ENCODE data around the gene MTAP. TPM values are rescaled to one million over a fixed set of nuclear protein-coding genes. Genes with fewer than 3 reads are reported as not detected.
A peak's percentile ranks its signal among the peaks of the same experiment; 100 is the strongest.

Gene MTAP
- total RNA-seq, 4 donors from 2014 or later = 3.6 to 65.8 (median 39.4) TPM

DNA sequence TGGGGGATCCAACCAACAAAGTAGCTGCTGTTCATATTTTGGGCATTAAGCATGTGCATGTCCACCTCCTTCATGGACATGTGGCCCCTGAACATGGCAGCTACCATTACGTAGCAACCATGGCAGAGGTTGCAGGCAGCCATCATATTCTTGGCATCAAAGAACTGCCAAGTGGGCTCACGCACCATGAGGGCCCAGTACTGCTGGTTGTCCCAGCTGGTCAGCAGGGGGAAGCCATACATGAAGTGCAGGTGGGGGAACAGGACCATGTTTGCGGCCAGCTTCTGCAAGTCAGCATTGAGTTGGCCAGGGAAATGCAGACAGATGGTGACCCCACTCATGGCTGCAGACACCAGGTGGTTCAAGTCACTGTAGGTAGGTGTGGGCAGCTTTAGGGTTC lies 9.5 kb downstream of the MTAP start:
- H3K4me1 ChIP-seq = no peaks in the 10 kb centered on the region
- no peaks in the 10 kb centered on the region for H3K36me3 ChIP-seq
- no peak overlapping the region for H3K4me3 ChIP-seq
- DNase-seq = no peak
- no peak for TF ChIP-seq POLR2A (IDR thresholded peaks at IDR 0.05)
- TF ChIP-seq, protein P1, sequence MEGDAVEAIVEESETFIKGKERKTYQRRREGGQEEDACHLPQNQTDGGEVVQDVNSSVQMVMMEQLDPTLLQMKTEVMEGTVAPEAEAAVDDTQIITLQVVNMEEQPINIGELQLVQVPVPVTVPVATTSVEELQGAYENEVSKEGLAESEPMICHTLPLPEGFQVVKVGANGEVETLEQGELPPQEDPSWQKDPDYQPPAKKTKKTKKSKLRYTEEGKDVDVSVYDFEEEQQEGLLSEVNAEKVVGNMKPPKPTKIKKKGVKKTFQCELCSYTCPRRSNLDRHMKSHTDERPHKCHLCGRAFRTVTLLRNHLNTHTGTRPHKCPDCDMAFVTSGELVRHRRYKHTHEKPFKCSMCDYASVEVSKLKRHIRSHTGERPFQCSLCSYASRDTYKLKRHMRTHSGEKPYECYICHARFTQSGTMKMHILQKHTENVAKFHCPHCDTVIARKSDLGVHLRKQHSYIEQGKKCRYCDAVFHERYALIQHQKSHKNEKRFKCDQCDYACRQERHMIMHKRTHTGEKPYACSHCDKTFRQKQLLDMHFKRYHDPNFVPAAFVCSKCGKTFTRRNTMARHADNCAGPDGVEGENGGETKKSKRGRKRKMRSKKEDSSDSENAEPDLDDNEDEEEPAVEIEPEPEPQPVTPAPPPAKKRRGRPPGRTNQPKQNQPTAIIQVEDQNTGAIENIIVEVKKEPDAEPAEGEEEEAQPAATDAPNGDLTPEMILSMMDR (IDR thresholded peaks at IDR 0.05) = no peak
- H3K9me3 ChIP-seq = no peaks in the 10 kb centered on the region
- H3K27me3 ChIP-seq = no peaks in the 10 kb centered on the region
- H3K27ac ChIP-seq = peak overlapping the region in 1 of 2 donors; percentile 20
- intact Hi-C loops (cut with DNase I; ENCODE audit: low total_unique reads) = loop anchor here (10.0 kb wide), 2 partner anchors 433 to 643 kb away; no protein-coding TSS in a partner anchor

DNA sequence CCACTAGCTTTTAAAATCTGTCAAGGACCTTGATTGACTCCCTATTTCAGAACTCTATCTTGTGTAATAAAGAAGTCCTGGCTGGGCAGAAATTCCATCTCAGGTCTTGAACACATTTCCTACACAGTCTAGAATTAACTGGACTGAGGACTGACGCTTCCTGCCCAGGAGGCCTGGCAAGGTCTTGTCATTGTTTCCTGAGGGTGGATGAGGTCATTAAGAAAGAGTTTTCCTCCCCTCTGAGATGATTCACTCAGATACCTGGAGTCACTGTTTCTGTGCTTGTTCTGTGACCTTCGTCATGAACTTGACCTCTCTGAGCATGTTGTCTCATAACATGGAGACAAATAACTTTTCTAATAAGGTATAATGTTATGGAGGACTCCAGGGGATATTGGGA lies 10.0 kb downstream of the MTAP start:
- no peak for DNase-seq
- Histone ChIP-seq H3K4me3 (no peak overlapping the region), H3K36me3 (no peaks in the 10 kb centered on the region), H3K9me3 (no peaks in the 10 kb centered on the region), H3K27me3 (no peaks in the 10 kb centered on the region), H3K27ac (peak overlapping the region in 1 of 2 donors; percentile 20), H3K4me1 (no peaks in the 10 kb centered on the region)
- intact Hi-C loops (cut with DNase I; ENCODE audit: low total_unique reads) = loop anchor here (10.0 kb wide), 2 partner anchors 432 to 642 kb away; no protein-coding TSS in a partner anchor
- TF ChIP-seq POLR2A (IDR thresholded peaks at IDR 0.05) = no peak
- TF ChIP-seq, protein P1 (IDR thresholded peaks at IDR 0.05) = no peak

DNA sequence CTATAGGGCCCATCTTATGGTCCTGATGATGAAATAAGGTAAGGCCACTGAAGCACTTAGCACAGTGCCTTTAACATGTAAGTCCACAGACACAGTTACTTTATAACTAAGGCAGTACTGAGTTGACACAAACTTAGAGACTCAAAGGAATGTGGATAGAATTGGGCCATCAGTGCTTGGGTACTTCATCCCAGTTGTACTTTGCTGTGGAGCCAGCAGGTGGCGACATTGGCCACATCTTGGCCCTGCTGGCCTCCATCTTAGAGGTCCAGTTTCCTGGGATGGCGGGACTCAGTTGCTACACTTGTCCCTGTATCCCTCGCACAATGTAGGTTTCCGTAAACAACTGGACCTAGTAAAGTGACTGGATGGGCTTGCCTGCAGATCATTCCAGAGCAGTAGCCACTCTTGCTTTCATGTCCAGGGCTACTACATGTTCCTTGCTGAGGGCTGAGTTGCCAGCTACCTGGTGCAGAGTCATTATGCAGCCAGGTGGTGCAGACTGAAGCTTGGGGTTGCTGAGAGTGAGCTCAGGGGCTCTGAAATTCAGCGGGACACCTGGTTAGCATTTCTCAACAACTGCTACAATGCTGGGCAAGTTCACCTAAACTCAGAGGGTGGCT lies 10.6 kb downstream of the MTAP start:
- Histone ChIP-seq H3K4me1 (no peaks in the 10 kb centered on the region), H3K27me3 (no peaks in the 10 kb centered on the region), H3K4me3 (no peak overlapping the region), H3K9me3 (no peaks in the 10 kb centered on the region), H3K36me3 (no peaks in the 10 kb centered on the region), H3K27ac (no peak overlapping the region)
- peak; percentile 43 to 54 for DNase-seq
- intact Hi-C loops (cut with DNase I; ENCODE audit: low total_unique reads) = loop anchor here (10.0 kb wide), 2 partner anchors 432 to 642 kb away; no protein-coding TSS in a partner anchor
- TF ChIP-seq POLR2A (IDR thresholded peaks at IDR 0.05) = no peak
- TF ChIP-seq, protein P1 (IDR thresholded peaks at IDR 0.05) = peak; percentile 52 to 59 (median 56)

DNA sequence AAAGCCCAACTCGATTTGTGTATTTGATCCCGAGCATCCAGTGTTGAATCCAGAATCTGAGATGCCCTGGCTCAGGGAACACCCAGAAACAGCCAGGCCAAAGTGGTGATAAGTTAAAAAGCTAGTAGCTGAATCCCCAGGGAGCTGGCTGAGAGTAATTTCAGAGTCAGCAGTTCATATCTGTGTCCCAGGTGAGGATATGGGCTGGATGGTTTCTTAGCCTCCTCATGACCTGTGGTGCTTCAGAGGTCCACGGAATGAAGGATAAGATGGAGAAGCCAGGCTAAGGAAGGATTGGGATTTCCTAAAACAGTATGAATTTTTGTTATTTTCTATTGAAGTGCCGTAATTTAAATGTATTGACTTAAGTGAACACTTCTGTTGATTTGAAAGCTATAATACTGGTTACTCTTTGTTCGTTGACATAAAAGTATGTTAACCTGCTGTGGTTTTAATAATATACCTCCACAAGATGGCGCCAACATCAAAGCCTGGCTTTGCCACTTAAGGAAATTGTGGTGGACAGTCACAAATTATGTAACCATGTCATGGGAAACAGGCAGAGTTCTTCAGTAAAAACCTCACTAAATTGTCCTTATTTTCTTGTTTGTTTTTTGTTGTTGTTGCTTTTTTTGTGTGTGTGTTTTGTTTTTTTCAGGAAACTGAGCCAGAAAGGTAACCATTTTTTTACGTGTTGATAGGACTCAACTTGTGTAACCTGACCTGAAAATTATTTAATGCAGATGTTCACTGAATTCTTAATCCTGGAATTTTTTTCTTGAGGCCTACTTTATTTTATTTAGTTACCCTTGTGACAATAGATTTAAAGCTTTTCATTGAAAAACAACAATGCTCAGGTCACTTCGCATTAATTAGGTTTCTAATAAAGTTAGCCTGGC lies 11.4 kb downstream of the MTAP start:
- H3K4me3 ChIP-seq = no peak overlapping the region
- no peaks in the 10 kb centered on the region for H3K9me3 ChIP-seq
- DNase-seq = peak; percentile 30 to 66
- intact Hi-C loops (cut with DNase I; ENCODE audit: low total_unique reads) = loop anchor here (10.0 kb wide), 2 partner anchors 431 to 641 kb away; no protein-coding TSS in a partner anchor
- H3K4me1 ChIP-seq = no peaks in the 10 kb centered on the region
- TF ChIP-seq, protein P1 (IDR thresholded peaks at IDR 0.05) = peak; percentile 66 to 80 (median 74)
- no peak for TF ChIP-seq POLR2A (IDR thresholded peaks at IDR 0.05)
- peak overlapping the region in 1 of 2 donors; percentile 12 for H3K27ac ChIP-seq
- H3K36me3 ChIP-seq = no peaks in the 10 kb centered on the region
- no peaks in the 10 kb centered on the region for H3K27me3 ChIP-seq
